8988T (cell line): ENCODE measurements around the gene UBL7.
"Not testable (repeated sequence)": the region's sequence is repeated elsewhere in the genome, so short reads cannot be mapped to it uniquely, and the experiment has no call there.

Experiments used
- DNase-seq: peaks from one replicate; pipeline ENCODE4 v3.0.0; 2011

The UBL7 gene

GRCh38 chr15:74460871-74461846, at the start of gene UBL7:
Gene UBL7 (minus strand): TSS chr15:74461160. CDS start chr15:74458867, 2,293 bp downstream.
- peak; percentile 61 for DNase-seq

GRCh38 chr15:74506515-74506840, 45.5 kb upstream of the UBL7 start:
- DNase-seq, result no peak

- no peak for DNase-seq
Measured at GRCh38 chr15:74505837-74506514, 45.0 kb upstream of the UBL7 start.

GRCh38 chr15:74504836-74505235, 43.9 kb upstream of the UBL7 start:
- DNase-seq, result no peak

- DNase-seq, result no peak
Measured at GRCh38 chr15:74504418-74504817, 43.5 kb upstream of the UBL7 start.

- no peak for DNase-seq
Measured at GRCh38 chr15:74502301-74502700, 41.3 kb upstream of the UBL7 start.

- no peak for DNase-seq
Measured at GRCh38 chr15:74500401-74500800, 39.4 kb upstream of the UBL7 start.

- DNase-seq, result no peak
Measured at GRCh38 chr15:74499366-74499765, 38.4 kb upstream of the UBL7 start.

- no peak for DNase-seq
Measured at GRCh38 chr15:74497584-74497983, 36.6 kb upstream of the UBL7 start.

- no peak for DNase-seq
Measured at GRCh38 chr15:74496648-74497047, 35.7 kb upstream of the UBL7 start.

- DNase-seq, result no peak
Measured at GRCh38 chr15:74490339-74490689, 29.4 kb upstream of the UBL7 start.

- peak; percentile 35 for DNase-seq
Measured at GRCh38 chr15:74489518-74490338, 28.8 kb upstream of the UBL7 start.

- no peak for DNase-seq
Measured at GRCh38 chr15:74488776-74489175, 27.8 kb upstream of the UBL7 start.

GRCh38 chr15:74482661-74483060, 21.7 kb upstream of the UBL7 start:
- no peak for DNase-seq

GRCh38 chr15:74480364-74480763, 19.4 kb upstream of the UBL7 start:
- not testable (repeated sequence) for DNase-seq

GRCh38 chr15:74471621-74472020, 10.7 kb upstream of the UBL7 start:
- not testable (repeated sequence) for DNase-seq

- DNase-seq, result no peak
Measured at GRCh38 chr15:74470631-74471395, 9.9 kb upstream of the UBL7 start.

GRCh38 chr15:74468341-74469032, 7.5 kb upstream of the UBL7 start:
- DNase-seq, result no peak

GRCh38 chr15:74466570-74466969, 5.6 kb upstream of the UBL7 start:
- no peak for DNase-seq

GRCh38 chr15:74464897-74465296, 3.9 kb upstream of the UBL7 start:
- DNase-seq, result no peak

GRCh38 chr15:74464216-74464615, 3.3 kb upstream of the UBL7 start:
- no peak for DNase-seq

GRCh38 chr15:74463634-74464033, 2.7 kb upstream of the UBL7 start:
- DNase-seq, result no peak
